ENCODE results near the gene CYSTM1.

The CYSTM1 gene

DNA sequence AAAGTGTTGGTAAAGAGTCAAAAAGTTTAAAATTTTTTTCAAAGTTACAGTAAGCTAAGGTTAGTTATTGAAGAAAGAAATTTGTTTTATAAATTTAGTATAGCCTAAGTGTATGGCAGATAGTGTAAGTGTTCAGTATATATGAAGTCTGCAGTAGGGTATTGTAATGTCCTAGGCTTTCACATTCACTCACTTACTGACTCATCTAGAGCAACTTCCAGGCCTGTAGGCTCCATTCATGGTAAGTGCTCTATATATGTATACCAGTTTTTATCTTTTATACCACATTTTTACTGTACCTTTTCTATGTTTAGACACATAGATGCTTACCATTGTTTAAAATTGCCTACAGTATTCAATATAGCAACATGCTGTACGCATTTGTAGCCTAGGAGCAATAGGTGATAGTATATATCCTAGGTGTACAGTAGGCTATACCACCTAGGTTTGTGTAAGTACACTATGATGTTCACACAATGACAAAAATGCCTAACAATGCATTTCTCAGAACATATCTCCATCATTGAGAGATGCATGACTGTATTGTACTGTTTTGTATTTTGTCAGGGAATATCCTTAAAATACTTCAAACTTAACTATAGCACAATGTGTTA is 38.5 kb downstream of the CYSTM1 start:
- DNase-seq = no peak

- DNase-seq = no peak
These were observed 39.8 kb downstream of the CYSTM1 start for GRCh38 chr5:140214831-140215230.

DNA sequence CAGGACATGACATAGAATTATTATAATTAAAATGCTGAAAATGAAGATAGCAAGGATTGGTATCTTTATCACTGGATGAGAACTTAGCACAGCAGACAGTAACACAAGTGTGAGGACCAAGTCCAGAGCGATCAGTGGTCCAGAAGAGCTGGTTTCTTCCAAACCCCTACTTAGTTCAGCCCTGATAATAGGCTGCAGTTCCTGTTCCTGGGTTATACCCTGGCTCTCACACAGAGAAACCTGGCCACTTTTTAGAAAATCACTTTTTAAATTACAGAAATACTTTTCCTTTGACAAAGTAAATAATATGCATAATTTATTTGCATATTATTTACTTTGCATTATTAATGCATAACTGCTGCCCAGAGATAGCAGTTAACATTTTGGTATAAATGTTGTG is 40.3 kb downstream of the CYSTM1 start:
- DNase-seq = no peak

DNA sequence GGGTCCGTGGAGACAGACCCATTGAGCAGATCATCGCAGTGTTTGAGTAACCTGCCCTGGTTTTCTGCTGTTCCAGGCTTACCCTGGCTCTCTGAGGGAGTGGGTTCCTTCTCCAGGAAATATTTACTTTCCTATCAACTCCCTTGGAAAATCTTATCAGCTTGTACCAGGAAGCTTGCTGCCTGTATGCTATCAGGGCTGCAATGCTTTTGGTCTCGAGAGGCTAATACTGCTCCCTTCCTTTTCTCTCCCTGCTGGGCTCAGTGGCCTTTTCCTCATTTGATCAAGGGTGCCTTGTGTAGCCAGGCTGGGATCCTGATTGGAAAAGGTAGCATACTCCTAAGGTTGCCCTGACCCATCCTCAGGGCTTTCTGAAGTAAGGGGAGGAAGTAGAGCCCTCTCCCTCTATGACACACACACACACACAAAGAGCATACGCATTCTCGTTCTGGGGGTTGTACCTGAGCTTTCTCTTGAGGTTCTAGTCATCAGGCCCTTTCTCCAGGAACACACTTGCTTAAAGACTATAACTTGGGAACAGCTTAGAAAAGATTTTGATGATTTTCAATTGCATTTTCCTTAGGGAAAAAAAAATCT is 41.6 kb downstream of the CYSTM1 start:
- no peak for DNase-seq

- DNase-seq = no peak
These were observed 42.5 kb downstream of the CYSTM1 start for GRCh38 chr5:140217299-140218026.

DNA sequence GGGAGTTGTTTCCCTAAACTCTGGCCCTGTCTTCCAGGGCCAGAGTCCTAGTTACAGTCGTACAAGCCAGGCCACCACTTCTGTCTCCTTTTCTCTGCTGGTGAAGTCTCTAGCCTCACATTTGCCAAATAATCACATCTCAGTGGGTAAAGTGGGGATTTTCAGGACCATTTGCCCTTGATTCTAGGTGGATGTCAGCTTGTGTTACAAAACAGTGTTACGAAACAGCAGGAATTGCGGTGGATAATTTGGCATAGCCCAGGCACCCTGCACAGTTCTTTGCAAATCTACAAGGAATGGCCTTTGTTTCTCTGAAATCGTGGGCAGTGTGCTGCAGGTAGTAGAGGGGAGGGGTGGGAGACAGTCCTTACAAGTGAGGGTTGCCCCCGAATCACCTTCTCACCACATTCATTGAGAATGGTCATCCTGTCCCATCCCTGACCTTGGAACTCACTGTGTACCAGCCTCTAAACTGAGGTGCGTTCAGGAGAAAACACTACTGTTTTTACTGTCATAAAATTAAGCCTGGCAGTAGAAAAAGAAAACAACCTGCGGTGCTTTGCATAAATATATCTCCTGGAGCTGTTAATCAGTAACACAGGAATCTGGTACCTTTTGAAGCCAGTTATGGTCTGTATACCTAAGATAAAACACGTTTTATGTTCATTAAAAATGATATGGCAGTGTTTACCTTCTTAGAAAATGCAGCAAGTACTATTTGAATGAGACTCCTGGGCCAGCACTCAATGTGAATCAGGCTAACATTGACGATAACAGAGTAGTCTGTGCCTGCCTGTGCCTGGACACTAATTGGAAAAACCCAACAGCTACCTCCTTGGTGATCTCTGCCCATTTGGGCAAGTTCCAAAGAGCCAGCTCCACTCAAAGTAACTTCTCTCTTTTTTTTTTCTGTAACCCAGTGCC is 44.3 kb downstream of the CYSTM1 start:
- DNase-seq = no peak

DNA sequence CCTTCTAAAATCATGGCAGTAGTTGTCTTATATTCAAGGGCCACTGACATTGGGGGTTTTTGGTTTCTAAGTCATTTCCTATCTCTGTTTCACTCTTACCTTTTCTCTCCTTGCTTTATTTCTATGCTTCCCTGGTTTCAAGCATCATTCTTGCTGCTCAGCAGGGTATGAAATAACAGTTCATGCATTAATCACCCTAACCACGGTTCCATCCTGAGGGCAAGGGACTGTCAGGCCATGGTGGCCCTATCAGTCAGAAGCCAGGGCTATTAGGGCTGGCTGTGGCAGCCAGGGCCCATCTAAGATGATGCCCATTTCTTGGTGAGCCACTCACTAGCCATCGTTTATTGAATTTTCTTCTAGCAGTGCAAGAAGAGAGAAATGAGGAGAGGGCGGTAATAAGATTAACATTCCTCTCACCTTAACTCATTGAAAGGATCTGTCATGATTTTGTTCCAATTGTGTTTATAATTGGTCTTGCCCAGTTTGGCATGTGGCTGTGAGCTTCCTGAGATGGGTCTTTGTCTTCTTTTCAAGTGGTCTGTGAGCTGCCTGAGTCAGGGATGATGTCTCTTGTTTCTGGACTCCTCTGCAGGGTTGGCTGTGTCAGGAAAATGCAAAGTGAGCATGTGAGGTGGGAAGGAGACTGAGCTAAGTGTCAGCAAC is 45.2 kb downstream of the CYSTM1 start:
- DNase-seq = no peak

- no peak for DNase-seq
These were observed 45.7 kb downstream of the CYSTM1 start for GRCh38 chr5:140220698-140221064.

- no peak for DNase-seq
These were observed 46.8 kb downstream of the CYSTM1 start for GRCh38 chr5:140221697-140222223.

DNA sequence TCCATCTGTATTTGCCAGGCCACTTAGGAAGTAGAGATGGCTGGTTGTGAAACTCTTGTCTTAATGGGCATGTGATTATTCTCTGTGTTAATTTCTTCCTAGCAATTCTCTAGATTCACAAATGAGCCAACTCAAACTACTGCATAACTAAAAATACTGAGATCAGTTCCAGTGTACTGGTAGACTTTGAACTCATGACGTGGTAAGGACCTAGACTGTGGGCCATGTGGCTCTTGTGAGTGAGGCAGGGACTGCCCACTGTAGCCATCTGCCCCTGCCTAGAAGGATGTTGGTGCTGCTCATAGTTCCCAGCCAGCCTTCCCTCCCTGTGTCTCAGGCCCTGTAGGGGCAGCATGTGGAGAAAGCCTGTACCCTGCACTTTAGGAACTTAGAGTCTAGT is 47.4 kb downstream of the CYSTM1 start:
- no peak for DNase-seq

GRCh38 chr5:140223567-140223966 is 48.6 kb downstream of the CYSTM1 start:
- DNase-seq = no peak

GRCh38 chr5:140224658-140225057 is 49.7 kb downstream of the CYSTM1 start:
- DNase-seq = no peak

- DNase-seq = no peak
These were observed 50.4 kb downstream of the CYSTM1 start for GRCh38 chr5:140225396-140225795.

DNA sequence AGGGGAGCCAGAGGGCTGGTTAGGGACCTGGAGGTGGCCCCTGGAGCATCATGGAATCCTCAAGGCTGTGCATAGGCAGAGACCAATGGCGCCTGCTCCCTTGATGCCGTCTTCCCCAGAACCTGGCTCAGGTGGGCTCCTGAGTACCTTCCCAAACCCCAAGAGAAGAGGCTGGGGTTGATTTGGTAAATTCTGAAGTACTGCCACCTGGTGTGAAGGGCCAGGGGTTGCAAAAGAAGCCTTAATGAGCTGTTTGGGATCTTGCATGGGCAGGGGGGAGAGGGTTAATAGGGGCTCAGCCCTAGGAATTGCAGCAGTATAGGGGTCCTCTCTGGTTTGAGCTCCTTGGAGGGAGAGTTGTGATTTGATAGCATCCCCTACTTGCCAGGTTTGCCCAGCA is 52.1 kb downstream of the CYSTM1 start:
- no peak for DNase-seq

DNA sequence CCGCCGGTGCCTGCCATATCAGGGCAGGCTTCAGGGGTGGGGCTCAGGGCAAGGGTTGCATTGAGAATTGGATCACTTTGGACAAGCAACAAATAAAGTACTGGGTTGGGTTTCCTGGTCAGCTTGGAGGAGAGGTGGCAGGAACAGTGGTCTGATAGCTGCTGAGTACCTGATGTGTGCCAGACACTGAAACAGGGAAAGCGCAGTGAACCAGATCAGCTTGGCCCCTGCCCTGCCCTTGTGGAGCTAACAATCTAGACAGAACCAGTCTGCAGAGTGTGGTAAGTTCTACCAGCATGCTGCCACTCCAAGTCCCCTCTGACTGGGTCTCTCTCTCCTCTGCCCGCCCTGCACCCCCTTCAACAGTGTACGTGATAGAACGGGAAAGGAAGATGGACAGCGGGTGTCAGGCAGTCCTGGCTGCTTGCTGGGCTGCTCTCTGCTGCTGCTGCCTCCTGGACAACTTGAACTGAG is 53.4 kb downstream of the CYSTM1 start:
- DNase-seq = no peak

- DNase-seq = no peak
These were observed 55.4 kb downstream of the CYSTM1 start for GRCh38 chr5:140230373-140230772.

DNA sequence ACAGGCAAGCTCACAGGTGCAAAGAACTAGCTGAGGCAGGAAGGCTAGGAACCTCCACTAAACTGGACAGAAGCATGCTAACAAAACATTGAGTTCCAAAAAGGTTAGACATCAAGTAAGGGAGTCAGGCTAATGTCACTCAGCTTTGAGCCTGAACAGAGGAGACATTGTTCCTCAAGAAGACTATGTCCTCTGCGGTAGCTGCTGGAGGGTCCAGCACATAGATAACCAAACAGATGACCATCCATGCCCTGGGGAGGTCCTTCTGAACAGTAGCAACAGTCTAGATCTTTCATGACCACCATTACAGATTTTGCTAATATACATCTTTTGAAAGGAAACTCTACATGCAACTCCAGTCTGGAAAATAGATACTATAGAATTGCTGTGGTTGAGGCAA is 57.7 kb downstream of the CYSTM1 start:
- DNase-seq = no peak

- no peak for DNase-seq
These were observed 59.5 kb downstream of the CYSTM1 start for GRCh38 chr5:140234377-140234989.

- DNase-seq = no peak
These were observed 61.0 kb downstream of the CYSTM1 start for GRCh38 chr5:140235791-140236551.

- no peak for DNase-seq
These were observed 62.1 kb downstream of the CYSTM1 start for GRCh38 chr5:140236891-140237598.

GRCh38 chr5:140238756-140239155 is 63.8 kb downstream of the CYSTM1 start:
- DNase-seq = no peak
